HAP-1 (cell line): Measurements from ENCODE around the gene CAND1.

Source experiments
- DNase-seq, 2 experiments: peaks; one replicate each; pipeline ENCODE4 v3.0.0-alpha.2; 2016 to 2020; ENCODE audit warnings: low spot score in 2 of 2
- H3K27me3 ChIP-seq: fragments of 250-450 bp; sonication (Bioruptor Pico); 2 replicates; pipeline ENCODE4 v1.5.1; 2020; ENCODE audit warnings: low read depth, mild to moderate bottlenecking, moderate library complexity
- H3K36me3 ChIP-seq: fragments of 250-450 bp; sonication (Bioruptor Pico); replicated peaks from 2 replicates; pipeline ENCODE4 v1.5.1; 2020; ENCODE audit warnings: mild to moderate bottlenecking
- H3K4me1 ChIP-seq: fragments of 250-450 bp; sonication (Bioruptor Pico); 2 replicates; pipeline ENCODE4 v1.5.1; 2020; ENCODE audit warnings: mild to moderate bottlenecking
- H3K4me3 ChIP-seq: fragments of 250-450 bp; sonication (Bioruptor Pico); 2 replicates; pipeline ENCODE4 v1.5.1; 2020; ENCODE audit warnings: mild to moderate bottlenecking, moderate library complexity
- H3K9me3 ChIP-seq: fragments of 250-450 bp; sonication (Bioruptor Pico); 2 replicates; pipeline ENCODE4 v1.5.1; 2020; ENCODE audit warnings: mild to moderate bottlenecking, moderate library complexity
- in situ Hi-C: fragments of 300-500 bp; cut with MboI; formaldehyde crosslinking; loops from 3 replicates; pipeline ENCODE4 v1.14.3; 2020; ENCODE audit warnings: low sequenced_read_pairs, inconsistent platforms, mixed read lengths

The CAND1 gene

DNA sequence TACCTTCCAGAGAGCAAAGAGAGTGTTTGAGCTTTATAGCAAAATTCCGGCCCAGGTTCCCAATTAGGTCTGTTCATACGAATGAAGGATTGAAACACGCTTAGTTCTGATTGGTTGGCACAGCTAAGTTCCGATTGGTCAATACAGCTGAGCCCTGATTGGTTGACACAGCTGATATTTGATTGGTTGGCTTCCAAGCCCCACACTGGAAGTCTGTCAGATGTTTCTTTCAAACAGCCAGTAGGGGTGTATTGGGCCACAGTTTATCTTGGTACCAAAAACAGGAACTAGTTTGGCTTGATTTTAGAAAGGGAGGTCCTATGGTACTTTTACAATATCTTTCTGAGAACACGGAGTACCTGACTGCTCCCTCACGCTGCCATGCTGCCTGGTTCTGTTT, 93.4 kb downstream of the CAND1 start:
- no peaks in the 10 kb centered on the region for H3K4me1 ChIP-seq
- H3K4me3 ChIP-seq: no peak overlapping the region
- no peaks in the 10 kb centered on the region for H3K9me3 ChIP-seq
- in situ Hi-C loops: loop anchor here (25.0 kb wide), 1 partner anchor 575 kb away; no protein-coding TSS in a partner anchor
- H3K27me3 ChIP-seq: no peaks in the 10 kb centered on the region
- no peaks in the 10 kb centered on the region for H3K36me3 ChIP-seq
- DNase-seq: no peak

DNA sequence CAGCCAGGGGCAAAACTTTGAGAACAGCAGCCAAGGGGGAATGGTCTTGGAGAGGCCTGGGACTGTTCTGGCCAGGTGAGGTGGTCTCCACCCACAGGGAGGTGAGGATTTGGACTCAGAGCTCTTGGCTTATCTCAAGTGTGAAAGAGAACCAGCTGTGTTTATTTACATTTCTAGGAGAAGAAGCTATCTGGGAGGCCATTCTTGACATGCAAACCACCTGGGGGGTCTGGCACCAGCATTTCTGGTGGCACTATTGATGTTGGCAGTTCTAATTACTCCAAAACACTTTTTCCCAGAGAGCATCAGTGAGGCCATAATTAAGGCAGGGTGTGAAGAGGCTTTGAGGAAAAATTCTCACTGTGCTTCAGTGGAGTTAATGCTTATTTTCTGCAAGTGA, 95.1 kb downstream of the CAND1 start:
- Histone ChIP-seq H3K4me3 (no peak overlapping the region), H3K9me3 (no peaks in the 10 kb centered on the region), H3K4me1 (no peaks in the 10 kb centered on the region), H3K36me3 (no peaks in the 10 kb centered on the region), H3K27me3 (no peaks in the 10 kb centered on the region)
- in situ Hi-C loops: loop anchor here (25.0 kb wide), 1 partner anchor 573 kb away; no protein-coding TSS in a partner anchor
- DNase-seq: no peak

DNA sequence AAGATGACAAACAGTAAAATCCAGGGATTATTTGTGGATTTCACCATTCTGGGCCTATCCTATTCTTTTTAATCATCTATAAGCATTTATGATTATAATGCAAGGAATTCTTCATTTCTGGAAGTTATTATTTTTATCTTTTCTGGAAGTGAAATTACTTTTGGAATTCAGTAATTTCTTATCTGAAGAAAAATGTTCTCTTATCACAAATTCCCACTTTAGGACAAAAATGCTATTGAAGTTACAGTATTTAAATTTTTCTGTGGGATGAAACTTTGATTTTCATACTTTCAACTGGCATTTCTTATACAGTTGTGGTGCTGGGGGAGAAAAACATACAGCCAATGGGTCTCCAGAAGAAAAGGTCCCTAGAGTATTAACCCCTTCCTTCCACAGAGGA, 96.0 kb downstream of the CAND1 start:
- Histone ChIP-seq H3K27me3 (no peaks in the 10 kb centered on the region), H3K4me3 (no peak overlapping the region), H3K4me1 (no peaks in the 10 kb centered on the region), H3K9me3 (no peaks in the 10 kb centered on the region), H3K36me3 (no peaks in the 10 kb centered on the region)
- in situ Hi-C loops: loop anchor here (25.0 kb wide), 1 partner anchor 572 kb away; no protein-coding TSS in a partner anchor
- DNase-seq: no peak

GRCh38 chr12:67367843-67368242, 98.7 kb downstream of the CAND1 start:
- no peak for DNase-seq
- Histone ChIP-seq H3K36me3 (no peaks in the 10 kb centered on the region), H3K4me3 (no peak overlapping the region), H3K27me3 (no peaks in the 10 kb centered on the region), H3K9me3 (no peaks in the 10 kb centered on the region), H3K4me1 (no peaks in the 10 kb centered on the region)
- in situ Hi-C loops: loop anchor here (25.0 kb wide), 1 partner anchor 569 kb away; no protein-coding TSS in a partner anchor
